GM18951 (cell line): ENCODE results near the gene CIBAR2.

Experiments
- POLR2A ChIP-seq: IDR thresholded peaks from 4 replicates; pipeline ENCODE4 v1.6.1; 2011; ENCODE audit warnings: mild to moderate bottlenecking; ENCODE audit not compliant: insufficient read length, insufficient read depth; ENCODE audit errors: extremely low read depth
- in situ Hi-C: fragments of 300-500 bp; cut with MboI; formaldehyde crosslinking; loops from one replicate; pipeline ENCODE4 v1.12.0; 2022; ENCODE audit warnings: low sequenced_read_pairs, mixed read lengths, inconsistent platforms; ENCODE audit not compliant: unreplicated experiment

CIBAR2 gene

GRCh38 chr16:85072947-85073346 lies 39.3 kb downstream of the CIBAR2 start:
- TF ChIP-seq POLR2A, result no peak
- in situ Hi-C loops, result no loop called here

- no peak for TF ChIP-seq POLR2A
- in situ Hi-C loops, result no loop called here
Observed at GRCh38 chr16:85072076-85072860, 40.0 kb downstream of the CIBAR2 start.

GRCh38 chr16:85069171-85069570 lies 43.1 kb downstream of the CIBAR2 start:
- in situ Hi-C loops, result no loop called here

GRCh38 chr16:85068746-85069145 lies 43.5 kb downstream of the CIBAR2 start:
- in situ Hi-C loops, result no loop called here
- no peak for TF ChIP-seq POLR2A

More at GRCh38 chr16:85069171-85069570, 43.1 kb downstream of the CIBAR2 start:
- no peak for TF ChIP-seq POLR2A

- in situ Hi-C loops, result no loop called here
- TF ChIP-seq POLR2A, result no peak
Observed at GRCh38 chr16:85067426-85067825, 44.8 kb downstream of the CIBAR2 start.

- no peak for TF ChIP-seq POLR2A
- in situ Hi-C loops, result no loop called here
Observed at GRCh38 chr16:85067024-85067423, 45.2 kb downstream of the CIBAR2 start.

- no peak for TF ChIP-seq POLR2A
- in situ Hi-C loops, result no loop called here
Observed at GRCh38 chr16:85066346-85066885, 45.9 kb downstream of the CIBAR2 start.

GRCh38 chr16:85065099-85065498 lies 47.2 kb downstream of the CIBAR2 start:
- in situ Hi-C loops, result no loop called here
- no peak for TF ChIP-seq POLR2A

GRCh38 chr16:85064186-85064585 lies 48.1 kb downstream of the CIBAR2 start:
- no peak for TF ChIP-seq POLR2A
- in situ Hi-C loops, result no loop called here

GRCh38 chr16:85062845-85063244 lies 49.4 kb downstream of the CIBAR2 start:
- TF ChIP-seq POLR2A, result no peak
- in situ Hi-C loops, result no loop called here

- TF ChIP-seq POLR2A, result no peak
- in situ Hi-C loops, result no loop called here
Observed at GRCh38 chr16:85062323-85062722, 49.9 kb downstream of the CIBAR2 start.

- in situ Hi-C loops, result no loop called here
- no peak for TF ChIP-seq POLR2A
Observed at GRCh38 chr16:85061566-85061965, 50.7 kb downstream of the CIBAR2 start.

GRCh38 chr16:85058909-85059308 lies 53.4 kb downstream of the CIBAR2 start:
- TF ChIP-seq POLR2A, result no peak
- in situ Hi-C loops, result no loop called here

GRCh38 chr16:85057948-85058347 lies 54.3 kb downstream of the CIBAR2 start:
- no peak for TF ChIP-seq POLR2A
- in situ Hi-C loops, result no loop called here

GRCh38 chr16:85057212-85057889 lies 54.9 kb downstream of the CIBAR2 start:
- in situ Hi-C loops, result no loop called here
- no peak for TF ChIP-seq POLR2A
